ENCODE data around the gene RAB12.
A peak's percentile ranks its signal among the peaks of the same experiment; 100 is the strongest.

RAB12 gene

DNA sequence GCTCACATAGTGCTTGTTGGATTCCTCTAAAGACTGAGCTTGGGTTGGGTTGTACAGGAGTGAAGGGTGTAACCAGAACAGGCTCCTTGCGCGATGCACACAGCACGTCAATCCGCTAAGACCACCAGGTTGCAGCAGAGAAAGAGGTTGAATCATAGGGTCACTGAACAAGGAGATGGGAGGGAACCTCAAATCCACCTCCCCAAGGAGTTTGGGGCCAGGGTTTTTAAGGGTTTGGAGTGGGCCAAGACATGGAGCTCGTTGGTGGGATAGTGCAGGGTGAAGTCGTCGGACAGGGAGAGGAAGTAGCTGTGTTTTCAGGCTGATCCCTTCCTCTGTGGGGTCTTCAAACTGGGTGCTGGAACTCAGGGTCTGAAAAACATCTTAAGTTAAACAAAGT, 75.3 kb downstream of the RAB12 start:
- DNase-seq (ENCODE audit: low read depth, low spot score), result no peak

DNA sequence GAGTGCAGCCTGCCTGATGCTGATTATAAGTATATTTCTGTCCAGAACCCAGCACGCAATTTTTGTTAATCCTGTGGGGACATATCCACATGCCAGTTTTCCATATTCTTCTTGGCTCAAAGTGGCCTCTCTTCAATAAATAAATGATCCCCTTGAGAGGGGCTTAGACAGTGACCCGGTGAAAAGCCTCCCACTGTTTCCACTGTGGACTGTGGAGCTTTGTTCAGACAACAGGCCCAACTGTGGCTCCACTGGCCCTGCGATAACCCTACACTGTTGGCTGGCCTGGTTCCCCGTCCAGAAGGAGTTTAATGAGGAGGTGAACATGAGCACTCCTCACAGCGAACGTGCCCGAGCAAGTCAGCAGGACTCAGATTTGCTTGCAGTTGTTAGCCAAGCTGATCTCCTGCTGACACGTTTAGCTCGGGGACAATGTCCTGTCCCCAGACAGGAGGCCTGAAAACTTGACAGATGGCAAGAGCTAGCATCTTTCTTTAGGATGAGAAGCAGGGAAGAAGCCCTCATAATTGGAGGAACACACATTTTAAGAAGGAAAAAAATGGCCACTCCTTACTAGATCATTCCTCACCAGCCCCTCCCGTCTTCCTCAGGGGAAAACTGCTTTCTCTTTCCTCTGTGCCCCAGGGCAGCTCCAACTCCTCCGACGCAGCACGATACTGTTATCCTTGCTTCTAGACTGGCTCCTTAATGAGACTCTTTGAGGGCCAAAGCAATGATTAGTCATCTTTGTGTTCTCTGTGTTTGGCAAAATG, 76.1 kb downstream of the RAB12 start:
- peak; percentile 90 for DNase-seq (ENCODE audit: low read depth, low spot score)

DNA sequence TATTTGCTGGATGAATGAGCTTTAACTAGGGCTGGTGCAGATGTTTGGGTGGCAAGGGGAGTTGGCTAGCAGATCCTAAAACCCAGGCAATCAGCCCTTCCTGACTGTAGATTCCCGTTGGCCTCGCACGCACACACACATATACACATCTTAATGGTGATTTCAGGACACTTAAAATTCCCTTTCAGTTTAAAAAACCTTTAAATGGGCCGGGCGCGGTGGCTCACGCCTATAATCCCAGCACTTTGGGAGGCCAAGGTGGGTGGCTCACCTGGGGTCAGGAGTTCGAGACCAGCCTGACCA, 76.6 kb downstream of the RAB12 start:
- DNase-seq (ENCODE audit: low read depth, low spot score), result no peak

DNA sequence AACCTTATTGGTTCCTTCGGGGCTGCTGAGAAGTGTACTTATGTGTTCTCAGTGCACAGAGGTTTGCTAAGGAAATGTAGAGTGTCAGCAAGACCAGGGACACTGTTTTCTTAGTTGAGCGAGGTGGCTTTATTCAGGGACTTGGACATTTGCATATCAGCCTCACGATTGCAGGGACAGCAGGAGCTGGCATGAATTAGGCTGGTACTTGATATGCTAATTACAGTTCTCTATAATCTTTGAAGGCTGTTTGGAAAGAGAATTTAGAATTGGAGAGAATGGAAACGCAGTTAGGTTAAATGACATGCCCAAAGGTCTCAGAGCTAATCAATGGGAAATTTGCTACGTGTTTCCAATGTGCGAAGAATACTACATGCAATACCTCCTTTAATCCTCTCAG, 77.4 kb downstream of the RAB12 start:
- no peak for DNase-seq (ENCODE audit: low read depth, low spot score)

DNA sequence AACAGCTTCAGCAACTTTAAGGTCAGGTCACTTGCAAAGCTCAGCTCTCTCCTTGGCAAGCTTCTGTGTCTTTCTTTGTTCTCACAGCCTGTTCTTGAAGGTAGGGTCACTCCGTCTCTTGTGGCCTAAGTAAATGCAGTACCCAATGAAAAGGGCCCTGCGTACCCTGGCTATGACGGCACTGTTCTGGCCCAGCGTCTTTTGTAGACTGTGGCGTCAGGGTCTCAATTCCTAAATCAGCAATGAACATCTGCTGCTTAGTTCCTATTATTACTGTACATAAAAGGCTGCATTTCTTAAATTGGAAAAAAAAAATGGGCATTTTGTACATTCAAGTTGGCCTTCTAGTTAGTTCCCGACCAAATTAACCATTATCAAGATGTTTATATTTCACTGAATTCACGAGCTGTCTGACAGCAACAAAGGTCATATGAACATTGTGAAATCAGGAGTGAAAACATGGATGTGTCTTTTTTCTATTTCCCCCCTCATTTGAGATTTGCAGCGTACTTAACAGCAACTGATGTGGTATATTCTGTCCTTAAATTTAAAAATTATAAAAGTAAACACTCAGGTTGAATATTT, 79.1 kb downstream of the RAB12 start:
- DNase-seq (ENCODE audit: low read depth, low spot score), result no peak

DNA sequence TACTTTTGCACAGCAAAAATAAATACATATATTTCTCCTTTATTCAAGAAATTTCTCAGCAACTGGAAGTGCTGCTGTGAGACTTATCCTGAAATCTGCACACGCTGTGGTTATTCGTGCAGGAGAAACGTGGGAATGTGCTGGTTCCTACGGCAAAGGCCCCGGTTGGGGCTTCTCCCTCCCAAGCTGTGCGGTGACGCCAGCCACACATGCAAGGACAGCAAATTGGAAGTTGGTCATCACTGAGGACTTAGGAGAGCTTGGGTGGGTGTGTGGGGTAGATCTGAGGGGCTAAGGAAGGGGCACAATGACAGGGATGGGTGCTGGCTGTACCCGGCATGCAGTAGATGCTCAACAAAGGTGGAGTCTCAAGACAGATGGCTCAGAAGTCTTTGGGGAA, 79.6 kb downstream of the RAB12 start:
- DNase-seq (ENCODE audit: low read depth, low spot score), result no peak
